Ishikawa (cell line): ENCODE results near the gene PIGZ.

Experiments
- CEBPB ChIP-seq: IDR thresholded peaks from 2 replicates; pipeline ENCODE4 v1.6.1; 2012
- CREB1 ChIP-seq: IDR thresholded peaks from 2 replicates; pipeline ENCODE4 v1.6.1; 2012; ENCODE audit warnings: low read depth
- EGR1 ChIP-seq: IDR thresholded peaks from 2 replicates; pipeline ENCODE4 v1.6.1; 2012
- EP300 ChIP-seq: IDR thresholded peaks from 2 replicates; pipeline ENCODE4 v1.6.1; 2012; ENCODE audit warnings: borderline replicate concordance
- FOXM1 ChIP-seq: IDR thresholded peaks from 2 replicates; pipeline ENCODE4 v1.6.1; 2012; ENCODE audit warnings: low read depth, borderline replicate concordance
- NFIC ChIP-seq: IDR thresholded peaks from 2 replicates; pipeline ENCODE4 v1.6.1; 2012
- RAD21 ChIP-seq: IDR thresholded peaks from 2 replicates; pipeline ENCODE4 v1.6.1; 2012; ENCODE audit warnings: low read depth
- TAF1 ChIP-seq: IDR thresholded peaks from 2 replicates; pipeline ENCODE4 v1.6.1; 2012; ENCODE audit warnings: low read depth, mild to moderate bottlenecking
- TCF12 ChIP-seq: IDR thresholded peaks from 2 replicates; pipeline ENCODE4 v1.6.1; 2012; ENCODE audit warnings: low read depth
- TEAD4 ChIP-seq: IDR thresholded peaks from 2 replicates; pipeline ENCODE4 v1.6.1; 2012
- USF1 ChIP-seq: IDR thresholded peaks from 2 replicates; pipeline ENCODE4 v1.6.1; 2012
- YY1 ChIP-seq: IDR thresholded peaks from 2 replicates; pipeline ENCODE4 v1.6.1; 2012; ENCODE audit warnings: low read depth
- ZBTB7A ChIP-seq: IDR thresholded peaks from 2 replicates; pipeline ENCODE4 v1.6.1; 2012; ENCODE audit warnings: low read depth
- TF ChIP-seq, protein P1 (sequence below): IDR thresholded peaks from 2 replicates; pipeline ENCODE4 v1.6.1; 2012
- TF ChIP-seq, protein P2 (sequence below): IDR thresholded peaks from 2 replicates; pipeline ENCODE4 v1.6.1; 2012; ENCODE audit warnings: low read depth, mild to moderate bottlenecking

Gene PIGZ

DNA sequence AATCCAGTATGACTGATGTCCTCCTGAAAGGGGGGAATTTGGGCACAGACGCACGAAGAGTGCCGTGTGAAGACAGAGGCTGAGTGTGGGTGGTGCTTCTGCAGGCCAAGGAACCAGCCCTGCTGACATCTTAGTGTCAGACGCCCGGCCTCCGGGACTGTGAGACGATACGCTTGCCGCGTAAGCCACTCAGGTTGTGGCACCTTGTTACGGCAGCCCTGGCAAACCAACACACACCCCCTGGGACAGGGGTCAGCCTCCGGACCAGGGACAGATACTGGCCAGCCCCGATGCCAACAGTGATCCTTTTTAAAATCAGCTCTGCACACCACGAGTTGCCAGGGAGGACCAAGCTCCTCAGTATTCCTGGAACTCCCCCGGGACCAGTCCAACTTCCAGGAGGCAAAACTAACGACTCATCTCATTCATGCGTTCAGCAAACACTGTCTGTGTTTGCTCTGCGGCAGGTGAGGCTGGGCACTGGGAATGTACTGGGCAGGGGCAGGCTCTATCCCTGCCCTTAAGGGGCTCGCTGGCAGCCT is 21.2 kb upstream of the PIGZ start:
- TF ChIP-seq EP300: no peak
- TF ChIP-seq TCF12: no peak
- no peak for TF ChIP-seq RAD21
- no peak for TF ChIP-seq NFIC
- TF ChIP-seq EGR1: no peak
- TF ChIP-seq TEAD4: no peak
- no peak for TF ChIP-seq USF1
- TF ChIP-seq, protein P1, sequence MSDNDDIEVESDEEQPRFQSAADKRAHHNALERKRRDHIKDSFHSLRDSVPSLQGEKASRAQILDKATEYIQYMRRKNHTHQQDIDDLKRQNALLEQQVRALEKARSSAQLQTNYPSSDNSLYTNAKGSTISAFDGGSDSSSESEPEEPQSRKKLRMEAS: no peak
- TF ChIP-seq TAF1: no peak
- no peak for TF ChIP-seq YY1
- no peak for TF ChIP-seq FOXM1
- TF ChIP-seq CREB1: no peak
- no peak for TF ChIP-seq ZBTB7A
- TF ChIP-seq CEBPB: no peak
- TF ChIP-seq, protein P2, sequence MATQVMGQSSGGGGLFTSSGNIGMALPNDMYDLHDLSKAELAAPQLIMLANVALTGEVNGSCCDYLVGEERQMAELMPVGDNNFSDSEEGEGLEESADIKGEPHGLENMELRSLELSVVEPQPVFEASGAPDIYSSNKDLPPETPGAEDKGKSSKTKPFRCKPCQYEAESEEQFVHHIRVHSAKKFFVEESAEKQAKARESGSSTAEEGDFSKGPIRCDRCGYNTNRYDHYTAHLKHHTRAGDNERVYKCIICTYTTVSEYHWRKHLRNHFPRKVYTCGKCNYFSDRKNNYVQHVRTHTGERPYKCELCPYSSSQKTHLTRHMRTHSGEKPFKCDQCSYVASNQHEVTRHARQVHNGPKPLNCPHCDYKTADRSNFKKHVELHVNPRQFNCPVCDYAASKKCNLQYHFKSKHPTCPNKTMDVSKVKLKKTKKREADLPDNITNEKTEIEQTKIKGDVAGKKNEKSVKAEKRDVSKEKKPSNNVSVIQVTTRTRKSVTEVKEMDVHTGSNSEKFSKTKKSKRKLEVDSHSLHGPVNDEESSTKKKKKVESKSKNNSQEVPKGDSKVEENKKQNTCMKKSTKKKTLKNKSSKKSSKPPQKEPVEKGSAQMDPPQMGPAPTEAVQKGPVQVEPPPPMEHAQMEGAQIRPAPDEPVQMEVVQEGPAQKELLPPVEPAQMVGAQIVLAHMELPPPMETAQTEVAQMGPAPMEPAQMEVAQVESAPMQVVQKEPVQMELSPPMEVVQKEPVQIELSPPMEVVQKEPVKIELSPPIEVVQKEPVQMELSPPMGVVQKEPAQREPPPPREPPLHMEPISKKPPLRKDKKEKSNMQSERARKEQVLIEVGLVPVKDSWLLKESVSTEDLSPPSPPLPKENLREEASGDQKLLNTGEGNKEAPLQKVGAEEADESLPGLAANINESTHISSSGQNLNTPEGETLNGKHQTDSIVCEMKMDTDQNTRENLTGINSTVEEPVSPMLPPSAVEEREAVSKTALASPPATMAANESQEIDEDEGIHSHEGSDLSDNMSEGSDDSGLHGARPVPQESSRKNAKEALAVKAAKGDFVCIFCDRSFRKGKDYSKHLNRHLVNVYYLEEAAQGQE: no peak

GRCh38 chr3:196988241-196989029 is 19.8 kb upstream of the PIGZ start:
- peak; percentile 56 for TF ChIP-seq RAD21
- TF ChIP-seq TEAD4: no peak
- TF ChIP-seq TCF12: no peak
- no peak for TF ChIP-seq FOXM1
- TF ChIP-seq EP300: no peak
- TF ChIP-seq NFIC: no peak
- TF ChIP-seq, protein P2: no peak
- no peak for TF ChIP-seq CREB1
- no peak for TF ChIP-seq YY1
- TF ChIP-seq, protein P1: 0 out of 2 replicates have a peak, but pooled peaks have one; percentile 32
- no peak for TF ChIP-seq ZBTB7A
- no peak for TF ChIP-seq TAF1
- TF ChIP-seq EGR1: no peak
- no peak for TF ChIP-seq USF1
- no peak for TF ChIP-seq CEBPB

DNA sequence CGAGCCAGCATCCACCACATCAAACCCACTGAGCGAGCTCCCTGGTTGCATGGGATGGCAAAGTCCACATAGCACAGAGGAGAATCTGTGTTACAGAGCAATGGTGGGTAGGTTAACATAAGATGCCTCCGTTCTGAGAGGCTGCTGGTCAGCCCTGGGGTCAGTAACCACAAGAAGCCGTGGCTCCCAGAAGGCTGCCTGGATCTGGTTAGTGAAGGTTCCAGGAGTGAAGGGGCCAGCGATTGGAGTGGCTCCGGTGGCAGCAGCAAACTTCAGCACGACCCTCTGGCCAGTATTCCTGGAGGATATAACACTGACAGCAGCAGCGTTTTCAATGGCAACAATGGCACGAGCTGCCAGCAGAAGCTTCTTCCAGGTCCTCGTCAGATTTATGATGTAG is 18.4 kb upstream of the PIGZ start:
- TF ChIP-seq TCF12: no peak
- no peak for TF ChIP-seq TAF1
- TF ChIP-seq TEAD4: no peak
- TF ChIP-seq, protein P2: no peak
- TF ChIP-seq EGR1: no peak
- TF ChIP-seq USF1: no peak
- no peak for TF ChIP-seq EP300
